ENCODE measurements around the gene PKD1.
"Not testable (repeated sequence)": the region's sequence is repeated elsewhere in the genome, so short reads cannot be mapped to it uniquely, and the experiment has no call there.

Gene PKD1

DNA sequence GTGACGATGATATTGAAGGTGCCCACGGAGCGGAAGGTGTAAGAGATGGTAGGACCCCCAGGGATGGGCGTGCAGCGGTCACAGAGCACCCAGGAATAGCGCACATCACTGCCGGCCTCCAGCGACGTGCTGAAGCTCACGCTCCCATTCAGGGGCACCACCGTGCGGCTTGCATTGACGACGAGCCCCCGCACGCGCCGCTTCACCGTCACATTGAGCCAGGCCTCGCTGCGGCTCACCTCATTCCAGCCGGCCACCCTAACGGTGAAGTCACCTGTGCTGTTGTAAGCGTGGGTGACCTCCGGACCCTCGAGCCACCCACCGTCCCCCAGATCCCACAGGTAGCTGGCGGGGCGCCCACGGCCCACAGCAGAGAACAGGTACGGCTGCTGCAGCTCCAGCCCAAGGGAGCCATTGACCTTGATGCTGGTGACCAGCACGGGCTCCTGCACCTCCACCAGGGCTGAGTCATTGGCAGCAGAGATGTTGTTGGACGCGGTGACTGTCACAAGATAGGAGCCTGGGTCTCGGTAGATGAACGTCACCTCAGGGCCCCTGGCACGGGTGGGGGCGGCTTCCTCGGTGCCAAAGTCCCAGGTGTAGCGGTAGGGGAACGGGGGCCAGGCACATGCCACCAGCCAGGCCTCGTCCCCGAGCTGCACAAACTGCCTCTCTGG, 25.2 kb downstream of the PKD1 start:
- not testable (repeated sequence) for DNase-seq (ENCODE audit: low read depth in 1 of 2, low spot score in 1 of 2)

DNA sequence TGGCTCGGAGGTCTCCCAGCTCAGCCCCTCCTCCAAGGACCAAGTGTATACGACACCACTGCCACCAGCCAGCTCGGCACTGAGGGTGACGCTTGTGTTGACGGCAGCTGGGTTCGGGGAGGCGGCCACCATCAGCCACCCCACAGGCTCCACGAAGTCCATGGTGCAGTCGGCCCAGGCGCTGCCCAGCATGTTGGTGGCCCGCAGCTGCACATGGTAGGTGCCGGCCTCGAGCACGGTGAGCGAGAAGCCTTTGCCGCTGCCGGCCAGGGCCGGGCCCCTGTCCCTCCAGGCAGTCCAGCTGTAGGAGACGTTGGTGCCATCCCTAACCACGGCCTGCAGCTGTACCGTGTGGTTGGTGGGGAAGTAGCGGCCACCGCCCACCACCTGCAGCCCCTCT, 25.8 kb downstream of the PKD1 start:
- DNase-seq (ENCODE audit: low read depth in 1 of 2, low spot score in 1 of 2) = not testable (repeated sequence)

- DNase-seq (ENCODE audit: low read depth in 1 of 2, low spot score in 1 of 2) = not testable (repeated sequence)
Measured at GRCh38 chr16:2109271-2109580, 26.5 kb downstream of the PKD1 start.

- DNase-seq (ENCODE audit: low read depth in 1 of 2, low spot score in 1 of 2) = not testable (repeated sequence)
Measured at GRCh38 chr16:2108446-2109270, 27.0 kb downstream of the PKD1 start.

GRCh38 chr16:2107791-2108125, 27.9 kb downstream of the PKD1 start:
- DNase-seq (ENCODE audit: low read depth in 1 of 2, low spot score in 1 of 2) = not testable (repeated sequence)

GRCh38 chr16:2107121-2107790, 28.4 kb downstream of the PKD1 start:
- DNase-seq (ENCODE audit: low read depth in 1 of 2, low spot score in 1 of 2) = not testable (repeated sequence)

DNA sequence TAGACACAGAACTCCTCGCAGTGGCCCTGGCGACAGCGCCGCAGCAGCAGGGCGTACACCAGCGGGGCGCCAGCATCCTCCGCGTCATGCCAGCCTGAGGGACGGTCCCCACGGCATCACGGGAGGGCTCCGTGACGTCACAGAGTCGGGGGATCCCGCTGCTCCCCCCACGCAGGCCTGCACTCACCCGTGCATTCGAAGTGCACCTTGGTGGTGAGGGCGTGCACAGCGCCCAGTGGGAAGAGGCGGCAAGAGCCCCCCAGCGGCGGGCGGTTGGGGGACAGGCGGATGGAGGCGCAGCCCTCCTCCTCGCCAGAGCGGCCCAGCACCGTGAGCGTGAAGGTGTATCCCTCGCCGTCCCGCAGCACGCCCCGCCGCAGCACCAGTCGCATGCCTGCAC, 29.5 kb downstream of the PKD1 start:
- not testable (repeated sequence) for DNase-seq (ENCODE audit: low read depth in 1 of 2, low spot score in 1 of 2)

- not testable (repeated sequence) for DNase-seq (ENCODE audit: low read depth in 1 of 2, low spot score in 1 of 2)
Measured at GRCh38 chr16:2105769-2106168, 29.9 kb downstream of the PKD1 start.

- DNase-seq (ENCODE audit: low read depth in 1 of 2, low spot score in 1 of 2) = not testable (repeated sequence)
Measured at GRCh38 chr16:2105291-2105690, 30.4 kb downstream of the PKD1 start.

DNA sequence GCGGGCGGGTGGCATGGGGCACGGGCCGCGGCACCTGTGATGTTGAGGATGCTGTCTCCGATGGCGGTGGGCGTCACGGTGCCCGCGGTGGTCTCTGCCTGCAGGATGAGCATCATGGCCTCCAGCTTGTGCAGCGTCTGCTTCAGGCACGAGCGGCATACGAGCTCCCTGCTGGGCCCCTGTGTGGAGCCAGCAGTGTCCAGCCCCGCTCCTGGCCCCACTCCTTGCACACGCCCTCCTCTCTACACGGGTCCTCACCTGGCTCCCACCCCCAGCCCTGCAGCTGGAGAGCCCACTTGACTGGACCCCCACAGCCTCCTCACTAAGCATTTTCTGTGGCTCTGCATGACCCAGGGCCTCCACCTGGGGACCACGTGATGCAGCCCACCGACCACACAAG, 31.2 kb downstream of the PKD1 start:
- DNase-seq (ENCODE audit: low read depth in 1 of 2, low spot score in 1 of 2) = not testable (repeated sequence)

GRCh38 chr16:2102471-2102870, 33.2 kb downstream of the PKD1 start:
- DNase-seq (ENCODE audit: low read depth in 1 of 2, low spot score in 1 of 2) = no peak

- not testable (repeated sequence) for DNase-seq (ENCODE audit: low read depth in 1 of 2, low spot score in 1 of 2)
Measured at GRCh38 chr16:2101581-2101980, 34.1 kb downstream of the PKD1 start.

- not testable (repeated sequence) for DNase-seq (ENCODE audit: low read depth in 1 of 2, low spot score in 1 of 2)
Measured at GRCh38 chr16:2097689-2098088, 38.0 kb downstream of the PKD1 start.

- no peak for DNase-seq (ENCODE audit: low read depth in 1 of 2, low spot score in 1 of 2)
Measured at GRCh38 chr16:2096853-2097595, 38.7 kb downstream of the PKD1 start.

GRCh38 chr16:2095918-2096582, 39.6 kb downstream of the PKD1 start:
- no peak for DNase-seq (ENCODE audit: low read depth in 1 of 2, low spot score in 1 of 2)

DNA sequence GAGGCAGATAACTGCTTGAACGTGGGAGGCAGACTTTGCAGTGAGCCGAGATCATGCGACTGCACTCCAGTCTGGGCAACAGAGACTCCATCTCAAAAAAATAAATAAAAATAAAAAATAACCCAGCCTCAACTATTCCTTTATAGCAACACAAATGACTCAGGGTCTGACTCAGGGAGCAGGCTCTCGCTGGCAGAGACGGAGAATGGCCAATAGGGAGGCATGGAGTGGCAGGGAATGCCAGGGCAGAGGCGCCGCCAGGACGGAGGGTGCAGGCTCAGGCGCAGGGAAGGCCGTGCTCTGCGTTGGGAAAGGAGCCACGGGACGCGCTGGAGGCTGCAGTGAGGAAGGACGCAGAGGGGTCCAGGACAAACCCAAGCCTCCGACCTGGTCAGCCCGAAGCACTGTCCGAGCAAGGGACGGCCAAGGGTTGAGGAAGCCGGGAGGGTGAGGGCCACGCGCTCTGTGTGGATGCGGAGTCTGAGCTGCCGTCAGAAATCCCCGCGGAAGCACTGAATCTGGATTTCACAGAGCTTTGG, 40.3 kb downstream of the PKD1 start:
- no peak for DNase-seq (ENCODE audit: low read depth in 1 of 2, low spot score in 1 of 2)

GRCh38 chr16:2093793-2094192, 41.9 kb downstream of the PKD1 start:
- no peak for DNase-seq (ENCODE audit: low read depth in 1 of 2, low spot score in 1 of 2)

DNA sequence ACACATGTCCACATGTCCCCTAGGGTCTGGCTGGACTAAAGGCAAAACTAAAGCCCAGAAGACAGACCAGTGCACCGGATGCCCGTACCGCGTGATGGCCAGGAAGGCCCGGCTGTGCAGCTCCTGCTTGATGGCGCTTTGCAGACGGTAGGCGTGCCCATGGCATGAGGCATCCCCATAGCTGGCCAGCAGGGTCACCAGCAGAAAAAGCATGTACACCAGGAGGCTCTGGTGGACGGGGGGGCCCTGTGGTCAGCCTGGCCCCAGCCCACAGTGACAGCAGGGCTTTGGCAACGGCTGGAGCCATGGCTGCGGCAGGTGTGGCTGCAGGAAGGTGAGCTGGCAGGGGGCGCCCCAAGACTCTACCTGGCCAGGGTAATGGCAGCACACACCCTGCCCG, 42.8 kb downstream of the PKD1 start:
- no peak for DNase-seq (ENCODE audit: low read depth in 1 of 2, low spot score in 1 of 2)

DNA sequence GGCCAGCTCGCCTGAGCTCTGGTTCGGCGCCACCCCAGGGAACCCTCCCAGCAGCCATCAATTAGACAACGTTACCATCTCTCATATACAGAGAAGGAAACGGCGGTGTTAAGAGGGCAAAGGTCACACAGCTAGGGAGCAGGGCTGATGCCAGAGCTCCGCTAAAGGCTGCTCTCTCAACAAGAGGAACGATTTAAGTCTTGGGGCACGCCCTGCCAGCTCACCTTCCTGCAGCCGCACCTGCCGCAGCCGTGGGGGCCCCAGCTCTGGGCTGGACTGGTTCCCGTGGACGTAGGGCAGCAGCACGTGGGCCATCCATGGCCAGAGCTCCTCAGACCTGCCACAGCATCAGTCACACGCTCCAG, 43.5 kb downstream of the PKD1 start:
- no peak for DNase-seq (ENCODE audit: low read depth in 1 of 2, low spot score in 1 of 2)

GRCh38 chr16:2091547-2092255, 44.0 kb downstream of the PKD1 start:
- no peak for DNase-seq (ENCODE audit: low read depth in 1 of 2, low spot score in 1 of 2)
